ENCODE data around the gene TMEM234.
A peak's percentile ranks its signal among the peaks of the same experiment; 100 is the strongest.
"Not testable (repeated sequence)": the region's sequence is repeated elsewhere in the genome, so short reads cannot be mapped to it uniquely, and the experiment has no call there.

TMEM234 gene
- total RNA-seq = 6.6 to 24.5 (median 11.1) reads per million in 9 experiments

GRCh38 chr1:32221980-32222755, at the start of gene TMEM234, which contains the start of gene EIF3I:
Gene TMEM234 (minus strand): TSS chr1:32222353. CDS start chr1:32222322, 31 bp downstream.
Gene EIF3I (plus strand): TSS chr1:32222407. CDS start chr1:32222442, 35 bp downstream.
- peak; percentile 87 to 88 (median 87) for DNase-seq
- H3K27ac Mint-ChIP-seq = peak within 1 kb of the TSS; percentile 96 to 99
- peak within 1 kb of the TSS; percentile 91 for H3K4me3 Mint-ChIP-seq
- H3K4me1 Mint-ChIP-seq (ENCODE audit: low read depth in 2 of 2) = peaks cover 21 to 22% of the 10 kb centered on the region in 2 donors
- peak; percentile 94 for ATAC-seq (replicated peaks)
- H3K36me3 Mint-ChIP-seq (ENCODE audit: insufficient read depth) = peaks cover 58% of the 10 kb centered on the region
- H3K27me3 Mint-ChIP-seq = no peaks in the 10 kb centered on the region
- H3K9me3 Mint-ChIP-seq = no peaks in the 10 kb centered on the region

- Mint-ChIP-seq H3K4me3 (peak overlapping the region in 1 of 2 donors; percentile 31), H3K36me3 (ENCODE audit: insufficient read depth) (peaks cover 67% of the 10 kb centered on the region), H3K4me1 (ENCODE audit: low read depth in 2 of 2) (peaks cover 57 to 64% of the 10 kb centered on the region in 2 donors), H3K27ac (peak overlapping the region; percentile 44 to 88), H3K9me3 (no peaks in the 10 kb centered on the region), H3K27me3 (no peaks in the 10 kb centered on the region)
- DNase-seq (no peak), ATAC-seq (replicated peaks) (no peak)
These were observed 47.6 kb upstream of the TMEM234 start for GRCh38 chr1:32269744-32270143.

DNA sequence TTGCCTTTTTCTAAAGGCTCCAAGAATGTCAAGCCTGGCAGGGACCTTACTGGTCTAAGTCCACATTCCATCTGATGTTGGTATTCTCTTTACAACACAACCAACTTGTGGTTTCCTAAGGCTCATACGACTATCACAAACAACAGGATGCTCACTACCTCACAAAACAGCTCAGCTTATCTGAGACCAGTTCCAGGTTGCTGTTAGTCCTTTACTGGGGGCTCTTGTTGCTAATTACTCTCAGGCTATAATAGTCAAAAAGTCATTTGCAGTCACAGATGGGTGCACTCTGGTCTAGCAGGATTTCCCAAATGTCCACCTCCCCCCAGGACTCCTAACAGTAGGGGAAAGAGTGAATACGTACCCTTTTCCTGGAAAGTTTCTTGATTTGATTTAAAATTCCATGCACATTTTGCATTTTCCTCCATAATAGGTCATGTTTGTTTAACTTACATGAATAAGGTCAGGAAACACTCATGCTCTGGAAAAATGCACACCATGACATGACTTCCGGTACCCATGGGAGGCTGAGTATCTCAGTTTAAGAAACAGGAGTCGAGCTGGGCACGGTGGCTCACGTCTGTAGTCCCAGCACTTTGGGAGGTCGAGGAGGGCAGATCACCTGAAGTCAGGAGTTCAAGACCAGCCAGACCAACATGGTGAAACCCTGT, 44.9 kb upstream of the TMEM234 start:
- ATAC-seq (replicated peaks) (peak; percentile 35), DNase-seq (no peak)
- H3K27ac Mint-ChIP-seq = peak overlapping the region; percentile 62 to 93
- H3K27me3 Mint-ChIP-seq = no peaks in the 10 kb centered on the region
- H3K9me3 Mint-ChIP-seq = no peaks in the 10 kb centered on the region
- H3K4me1 Mint-ChIP-seq (ENCODE audit: low read depth in 2 of 2) = peaks cover 45 to 52% of the 10 kb centered on the region in 2 donors
- peaks cover 59% of the 10 kb centered on the region for H3K36me3 Mint-ChIP-seq (ENCODE audit: insufficient read depth)
- H3K4me3 Mint-ChIP-seq = peak overlapping the region; percentile 49 to 72

- ATAC-seq (replicated peaks) (no peak), DNase-seq (no peak)
- H3K4me1 Mint-ChIP-seq (ENCODE audit: low read depth in 2 of 2) = peaks cover 35 to 41% of the 10 kb centered on the region in 2 donors
- no peaks in the 10 kb centered on the region for H3K27me3 Mint-ChIP-seq
- H3K36me3 Mint-ChIP-seq (ENCODE audit: insufficient read depth) = peaks cover 58% of the 10 kb centered on the region
- peak overlapping the region; percentile 64 to 72 for H3K4me3 Mint-ChIP-seq
- no peaks in the 10 kb centered on the region for H3K9me3 Mint-ChIP-seq
- peak overlapping the region; percentile 62 to 93 for H3K27ac Mint-ChIP-seq
These were observed 43.7 kb upstream of the TMEM234 start for GRCh38 chr1:32265846-32266245.

DNA sequence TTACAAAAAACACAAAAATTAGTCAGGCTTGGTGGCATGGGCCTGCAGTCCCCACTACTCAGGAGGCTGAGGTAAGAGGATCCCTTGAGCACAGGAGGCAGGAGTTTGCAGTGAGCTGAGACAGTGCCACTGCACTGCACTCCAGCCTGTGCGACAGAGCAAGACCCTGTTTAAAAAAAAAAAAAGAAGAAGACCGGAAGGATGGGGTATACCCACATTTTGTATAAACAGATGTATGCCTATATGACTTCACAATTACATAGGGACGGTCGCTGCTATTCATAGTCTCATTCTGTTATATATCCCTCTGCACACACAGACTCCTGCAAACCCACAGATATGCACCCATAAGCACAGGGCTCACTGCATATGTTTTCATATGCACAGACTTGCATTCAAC, 41.6 kb upstream of the TMEM234 start:
- ATAC-seq (replicated peaks) (peak; percentile 90), DNase-seq (peak in 1 of 3 experiments; percentile 16)
- Mint-ChIP-seq H3K27ac (peak overlapping the region; percentile 62 to 88), H3K4me1 (ENCODE audit: low read depth in 2 of 2) (peaks cover 37 to 40% of the 10 kb centered on the region in 2 donors), H3K4me3 (peak overlapping the region; percentile 64 to 72), H3K36me3 (ENCODE audit: insufficient read depth) (peaks cover 62% of the 10 kb centered on the region), H3K9me3 (no peaks in the 10 kb centered on the region), H3K27me3 (no peaks in the 10 kb centered on the region)

DNA sequence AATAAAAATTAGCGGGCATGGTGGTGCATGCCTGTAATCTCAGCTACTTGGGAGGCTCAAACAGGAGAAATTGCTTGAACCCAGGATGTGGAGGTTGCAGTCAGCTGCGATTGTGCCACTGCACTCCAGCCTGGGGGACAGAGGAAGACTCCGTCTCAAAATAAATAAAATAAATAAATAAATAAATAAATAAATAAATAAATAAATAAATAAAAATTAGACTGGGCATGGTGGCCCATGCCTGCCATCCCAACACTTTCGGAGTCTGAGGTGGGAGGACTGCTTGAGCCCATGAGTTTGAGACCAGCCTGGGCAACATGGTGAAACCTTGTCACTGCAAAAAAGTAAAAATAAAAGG, 41.1 kb upstream of the TMEM234 start:
- H3K4me1 Mint-ChIP-seq (ENCODE audit: low read depth in 2 of 2) = peaks cover 37 to 40% of the 10 kb centered on the region in 2 donors
- peak overlapping the region; percentile 64 to 72 for H3K4me3 Mint-ChIP-seq
- not testable (repeated sequence) for H3K27me3 Mint-ChIP-seq; H3K9me3 Mint-ChIP-seq; DNase-seq; ATAC-seq (replicated peaks)
- peak overlapping the region; percentile 62 to 88 for H3K27ac Mint-ChIP-seq
- H3K36me3 Mint-ChIP-seq (ENCODE audit: insufficient read depth) = peaks cover 67% of the 10 kb centered on the region

DNA sequence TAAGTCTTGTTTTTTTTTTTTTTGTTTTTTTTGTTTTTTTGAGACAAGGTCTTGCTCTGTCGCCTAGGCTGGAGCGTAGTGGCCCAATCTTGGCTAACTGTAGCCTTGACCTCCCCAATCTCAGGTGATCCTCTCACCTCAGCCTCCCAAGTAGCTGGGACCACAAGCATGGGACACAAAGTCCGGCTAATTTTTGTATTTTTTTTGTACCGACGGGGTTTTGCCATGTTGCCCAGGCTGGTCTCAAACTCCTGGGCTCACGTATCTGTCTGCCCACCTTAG, 35.0 kb upstream of the TMEM234 start:
- H3K27me3 Mint-ChIP-seq = no peaks in the 10 kb centered on the region

DNA sequence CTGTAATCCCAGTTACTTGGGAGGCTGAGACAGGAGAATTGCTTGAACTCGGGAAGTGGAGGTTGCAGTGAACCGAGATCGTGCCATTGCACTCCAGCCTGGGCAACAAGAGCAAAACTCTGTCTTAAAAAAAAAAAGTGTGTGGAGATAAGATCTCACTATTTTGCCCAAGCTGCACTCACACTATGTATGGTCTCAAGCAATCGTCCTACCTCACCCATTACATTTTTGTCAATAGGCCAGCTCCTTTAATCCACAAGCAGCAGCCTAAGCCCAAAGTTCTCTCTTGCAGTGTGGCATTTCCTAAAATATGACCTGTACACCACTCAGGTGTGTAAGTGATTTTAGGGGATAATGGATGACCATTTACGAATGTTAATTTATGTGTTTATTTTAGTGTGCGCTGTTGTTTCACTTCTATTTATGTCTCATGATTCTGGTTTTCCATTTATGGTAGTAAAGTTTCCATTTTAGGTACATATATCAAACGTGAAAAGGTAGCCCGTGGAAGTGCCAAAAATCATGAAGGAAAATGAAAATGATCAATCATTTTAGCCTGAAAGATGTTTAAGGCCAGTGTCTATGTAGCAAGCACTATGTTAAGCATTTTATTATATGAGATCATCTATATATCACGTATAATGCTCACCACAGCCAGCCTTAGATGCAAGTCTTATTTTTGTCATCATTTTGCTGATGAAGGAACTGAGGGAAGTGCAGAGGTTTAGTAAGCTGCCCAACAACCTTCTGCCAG, 34.5 kb upstream of the TMEM234 start:
- peaks cover 52 to 55% of the 10 kb centered on the region in 2 donors for H3K4me1 Mint-ChIP-seq (ENCODE audit: low read depth in 2 of 2)
- peaks cover 77% of the 10 kb centered on the region for H3K36me3 Mint-ChIP-seq (ENCODE audit: insufficient read depth)
- no peak for DNase-seq

More for the DNA sequence above, 35.0 kb upstream of the TMEM234 start:
- Mint-ChIP-seq H3K27ac (peak overlapping the region; percentile 91 to 94), H3K9me3 (no peaks in the 10 kb centered on the region), H3K4me3 (peak overlapping the region; percentile 75 to 79), H3K4me1 (ENCODE audit: low read depth in 2 of 2) (peaks cover 47 to 52% of the 10 kb centered on the region in 2 donors), H3K36me3 (ENCODE audit: insufficient read depth) (peaks cover 77% of the 10 kb centered on the region)
- DNase-seq = no peak
- no peak for ATAC-seq (replicated peaks)

GRCh38 chr1:32255072-32256071, 33.2 kb upstream of the TMEM234 start:
- Mint-ChIP-seq H3K27me3 (no peaks in the 10 kb centered on the region), H3K27ac (peak overlapping the region; percentile 97 to 98), H3K9me3 (no peaks in the 10 kb centered on the region), H3K4me3 (peak overlapping the region; percentile 88 to 96), H3K36me3 (ENCODE audit: insufficient read depth) (peaks cover 75% of the 10 kb centered on the region), H3K4me1 (ENCODE audit: low read depth in 2 of 2) (peaks cover 58 to 61% of the 10 kb centered on the region in 2 donors)
- ATAC-seq (replicated peaks) (peak; percentile 28), DNase-seq (peak in 1 of 3 experiments; percentile 21)

More for the DNA sequence above, 34.5 kb upstream of the TMEM234 start:
- peak; percentile 19 for ATAC-seq (replicated peaks)
- Mint-ChIP-seq H3K27ac (peak overlapping the region; percentile 91 to 94), H3K27me3 (no peaks in the 10 kb centered on the region), H3K4me3 (peak overlapping the region; percentile 75 to 79), H3K9me3 (no peaks in the 10 kb centered on the region)

DNA sequence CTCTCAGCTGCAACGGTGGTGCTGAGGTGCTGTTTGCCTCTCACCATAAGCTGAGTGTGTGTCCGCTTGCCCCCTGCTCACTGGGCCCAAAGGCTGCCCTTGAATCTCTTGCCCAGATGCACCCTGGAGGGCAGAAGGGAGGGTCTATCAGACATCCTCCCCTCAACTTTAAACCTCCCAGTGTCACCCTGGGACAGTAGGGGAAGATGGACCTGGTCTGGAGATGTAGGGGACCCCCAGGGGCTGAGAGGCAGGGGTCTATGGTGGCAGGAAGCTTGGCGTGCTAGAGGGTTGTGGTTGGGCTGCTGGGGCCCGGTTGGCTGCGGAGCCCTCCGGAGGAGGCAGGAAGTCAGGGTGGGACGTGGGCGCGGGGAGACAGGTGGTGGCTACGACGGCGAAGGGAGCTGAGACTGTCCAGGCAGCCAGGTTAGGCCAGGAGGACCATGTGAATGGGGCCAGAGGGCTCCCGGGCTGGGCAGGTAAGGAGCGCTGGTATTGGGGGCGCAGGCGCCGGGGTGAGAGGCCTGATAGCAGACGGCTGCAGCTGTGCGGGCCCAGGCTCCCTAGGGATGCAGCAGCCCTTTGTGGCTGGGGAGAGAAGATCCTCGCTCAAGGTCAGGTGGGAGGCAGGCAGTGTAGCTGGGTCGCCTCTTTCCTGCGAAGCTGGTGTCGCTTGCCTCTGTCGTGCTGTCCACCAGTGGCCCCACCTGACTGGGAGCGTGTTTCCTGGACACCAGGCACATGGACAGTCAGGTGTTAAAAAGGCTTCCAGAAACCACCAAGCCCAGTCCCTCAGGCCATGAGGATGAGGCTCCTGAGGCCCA, 29.0 kb upstream of the TMEM234 start, which contains the start of gene LCK:
TSS of gene LCK (plus strand) at position 373 of the 824 bp plus-strand sequence. CDS start 23,065 bp downstream, outside the sequence.
- Mint-ChIP-seq H3K27ac (peak within 1 kb of the TSS; percentile 97 to 98), H3K4me3 (peak within 1 kb of the TSS; percentile 88 to 96), H3K36me3 (ENCODE audit: insufficient read depth) (peaks cover 51% of the 10 kb centered on the region), H3K27me3 (no peaks in the 10 kb centered on the region), H3K4me1 (ENCODE audit: low read depth in 2 of 2) (peaks cover 58 to 69% of the 10 kb centered on the region in 2 donors), H3K9me3 (no peaks in the 10 kb centered on the region)
- DNase-seq = peak; percentile 33 to 53 (median 51)
- ATAC-seq (replicated peaks) = peak; percentile 21

GRCh38 chr1:32249831-32250525, 27.8 kb upstream of the TMEM234 start:
- Mint-ChIP-seq H3K9me3 (no peaks in the 10 kb centered on the region), H3K4me3 (peak overlapping the region; percentile 88 to 96), H3K27me3 (no peaks in the 10 kb centered on the region), H3K36me3 (ENCODE audit: insufficient read depth) (peaks cover 43% of the 10 kb centered on the region), H3K4me1 (ENCODE audit: low read depth in 2 of 2) (peaks cover 52 to 64% of the 10 kb centered on the region in 2 donors), H3K27ac (peak overlapping the region; percentile 97 to 98)
- ATAC-seq (replicated peaks) (peak; percentile 82), DNase-seq (peak; percentile 76 to 82 (median 79))

Data from effector memory CD8-positive, alpha-beta T cell (primary cell).